HG03095 (cell line): Measurements from ENCODE around the gene ZC3H7A.

Experiments
- ATAC-seq: cut with Tn5 transposase; IDR thresholded peaks from one replicate; pipeline ENCODE4 v1.9.1; 2021; ENCODE audit warnings: moderate library complexity; ENCODE audit not compliant: unreplicated experiment

The ZC3H7A gene

GRCh38 chr16:11708421-11708820 is 88.6 kb downstream of the ZC3H7A start:
- no peak for ATAC-seq

GRCh38 chr16:11707679-11708197 is 89.3 kb downstream of the ZC3H7A start:
- no peak for ATAC-seq

- ATAC-seq = no peak
These were observed 90.8 kb downstream of the ZC3H7A start for GRCh38 chr16:11706180-11706742.

- no peak for ATAC-seq
These were observed 91.6 kb downstream of the ZC3H7A start for GRCh38 chr16:11705311-11706025.
